ENCODE results near the gene AGTPBP1.

AGTPBP1 gene

DNA sequence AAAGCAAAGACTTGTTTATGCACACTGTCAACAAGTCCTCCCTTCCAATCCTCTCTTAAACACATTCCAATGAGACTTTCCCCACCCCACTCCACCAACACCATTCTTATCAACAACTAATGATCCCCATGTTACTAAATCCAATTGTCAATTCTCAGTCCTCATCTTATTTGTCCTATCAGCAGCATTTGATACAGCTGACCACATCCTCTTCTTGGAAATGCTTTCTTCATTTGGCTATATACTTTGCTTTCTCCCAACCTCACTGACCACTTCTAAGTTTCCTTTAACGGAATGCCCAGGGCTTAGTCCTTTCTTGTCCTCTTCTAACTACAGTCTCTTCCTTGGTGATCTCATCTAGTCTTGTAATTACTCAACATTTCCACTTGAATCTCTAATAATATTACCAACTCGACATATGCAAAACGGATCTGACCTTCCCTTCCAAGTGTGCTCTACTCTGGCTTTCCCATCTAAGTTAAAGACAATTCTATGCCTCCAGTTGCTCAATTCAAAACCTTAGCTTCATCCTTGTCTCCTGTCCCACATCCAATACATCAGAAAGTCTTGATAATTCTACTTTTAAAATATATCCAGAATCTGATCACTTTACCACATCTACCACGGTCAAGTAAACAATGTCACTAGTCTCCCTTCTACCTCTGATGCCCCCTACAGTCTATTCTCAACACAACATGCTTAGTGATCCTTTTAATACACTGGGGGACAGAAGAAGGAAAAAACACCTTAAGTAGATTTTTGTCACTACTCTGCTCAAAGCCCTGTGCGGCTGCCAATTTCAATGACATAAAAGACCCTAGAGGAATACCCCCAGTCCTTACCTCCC, 25.5 kb downstream of the AGTPBP1 start:
- H3K4me3 ChIP-seq (ENCODE audit: low read depth, low read length): no peak overlapping the region
- TF ChIP-seq, protein P1, sequence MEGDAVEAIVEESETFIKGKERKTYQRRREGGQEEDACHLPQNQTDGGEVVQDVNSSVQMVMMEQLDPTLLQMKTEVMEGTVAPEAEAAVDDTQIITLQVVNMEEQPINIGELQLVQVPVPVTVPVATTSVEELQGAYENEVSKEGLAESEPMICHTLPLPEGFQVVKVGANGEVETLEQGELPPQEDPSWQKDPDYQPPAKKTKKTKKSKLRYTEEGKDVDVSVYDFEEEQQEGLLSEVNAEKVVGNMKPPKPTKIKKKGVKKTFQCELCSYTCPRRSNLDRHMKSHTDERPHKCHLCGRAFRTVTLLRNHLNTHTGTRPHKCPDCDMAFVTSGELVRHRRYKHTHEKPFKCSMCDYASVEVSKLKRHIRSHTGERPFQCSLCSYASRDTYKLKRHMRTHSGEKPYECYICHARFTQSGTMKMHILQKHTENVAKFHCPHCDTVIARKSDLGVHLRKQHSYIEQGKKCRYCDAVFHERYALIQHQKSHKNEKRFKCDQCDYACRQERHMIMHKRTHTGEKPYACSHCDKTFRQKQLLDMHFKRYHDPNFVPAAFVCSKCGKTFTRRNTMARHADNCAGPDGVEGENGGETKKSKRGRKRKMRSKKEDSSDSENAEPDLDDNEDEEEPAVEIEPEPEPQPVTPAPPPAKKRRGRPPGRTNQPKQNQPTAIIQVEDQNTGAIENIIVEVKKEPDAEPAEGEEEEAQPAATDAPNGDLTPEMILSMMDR (IDR thresholded peaks at IDR 0.05; ENCODE audit: borderline replicate concordance, insufficient read depth, low read depth, low read length): peak; percentile 43; the same call in 1 of the 2 replicates

DNA sequence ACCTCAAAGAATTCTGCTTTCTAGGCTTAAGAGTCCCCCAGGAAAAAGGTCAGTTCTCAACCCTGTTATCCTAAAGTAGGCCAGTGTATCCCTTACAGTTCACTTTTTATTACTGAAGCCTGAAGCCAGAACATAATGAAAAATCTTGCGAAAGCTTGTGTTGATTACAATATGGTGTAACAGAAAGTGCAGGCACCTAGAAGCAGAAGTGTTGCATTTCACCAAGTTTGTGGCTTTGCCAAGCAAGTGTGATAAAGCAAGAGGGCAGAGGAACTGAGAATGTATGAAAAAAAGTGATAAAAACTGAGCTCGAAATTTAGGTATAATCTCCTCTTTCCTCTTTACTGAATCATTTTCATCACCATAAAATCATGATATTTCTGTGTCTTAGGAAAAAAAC, 26.2 kb downstream of the AGTPBP1 start:
- TF ChIP-seq, protein P1 (IDR thresholded peaks at IDR 0.05; ENCODE audit: borderline replicate concordance, insufficient read depth, low read depth, low read length): no peak
- no peak overlapping the region for H3K4me3 ChIP-seq (ENCODE audit: low read depth, low read length)

DNA sequence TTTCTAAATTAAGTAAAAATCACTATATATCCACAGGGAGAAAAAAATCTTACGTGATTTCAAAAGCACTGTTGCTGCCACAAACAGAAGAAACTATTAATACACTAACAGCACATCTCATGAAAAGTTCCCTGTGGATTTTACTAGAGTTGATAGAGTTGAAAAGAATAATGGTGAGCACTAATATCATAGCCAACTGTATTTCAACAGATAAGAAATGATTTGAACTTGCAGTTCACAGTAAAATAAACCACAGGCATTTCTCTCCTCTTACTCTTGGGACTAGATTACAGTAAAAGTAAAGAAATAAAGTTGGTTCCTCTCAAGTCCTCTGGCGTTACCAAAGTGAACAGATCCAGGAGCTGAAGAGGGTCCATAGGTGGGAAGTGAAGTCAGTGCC, 27.9 kb downstream of the AGTPBP1 start:
- no peak overlapping the region for H3K4me3 ChIP-seq (ENCODE audit: low read depth, low read length)
- TF ChIP-seq, protein P1 (IDR thresholded peaks at IDR 0.05; ENCODE audit: borderline replicate concordance, insufficient read depth, low read depth, low read length): no peak

DNA sequence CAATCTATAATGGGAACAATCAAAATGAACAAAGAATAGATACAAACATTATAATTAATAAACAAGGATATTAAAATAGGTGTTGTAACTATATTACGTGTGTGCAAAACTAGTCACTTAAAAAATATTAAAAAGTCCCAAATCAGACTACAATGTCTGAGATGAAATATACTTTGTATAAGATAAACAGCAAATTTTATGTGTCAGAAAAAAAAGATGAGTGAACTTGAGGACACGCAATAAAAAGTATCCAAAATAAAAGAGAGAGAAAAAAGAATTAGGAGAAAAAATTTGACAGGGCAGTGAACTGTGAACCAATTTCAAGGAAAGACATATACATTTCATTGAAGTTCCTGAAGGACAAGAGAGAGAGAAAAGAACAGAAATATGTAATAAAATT, 37.0 kb downstream of the AGTPBP1 start:
- no peak overlapping the region for H3K4me3 ChIP-seq (ENCODE audit: low read depth, low read length)
- TF ChIP-seq, protein P1 (IDR thresholded peaks at IDR 0.05; ENCODE audit: borderline replicate concordance, insufficient read depth, low read depth, low read length): no peak

DNA sequence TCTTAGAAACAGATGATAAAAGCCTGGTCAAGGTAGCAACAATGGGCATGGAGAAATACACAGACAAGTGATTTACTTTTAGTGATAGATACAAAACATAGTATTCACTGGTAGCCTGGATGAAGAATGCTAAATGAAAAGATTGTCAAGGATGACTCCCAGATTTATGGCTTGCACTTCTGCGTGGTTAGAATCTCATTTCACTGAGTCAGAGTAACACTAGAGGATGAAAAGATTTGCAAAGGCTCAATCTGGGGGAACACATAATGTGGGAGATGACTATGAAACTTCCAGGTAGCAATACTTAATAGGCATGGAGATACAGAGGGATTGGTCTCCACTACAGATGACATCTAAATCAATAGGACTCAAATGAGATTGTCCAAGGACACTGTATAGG, 38.4 kb downstream of the AGTPBP1 start:
- TF ChIP-seq, protein P1 (IDR thresholded peaks at IDR 0.05; ENCODE audit: borderline replicate concordance, insufficient read depth, low read depth, low read length): no peak
- no peak overlapping the region for H3K4me3 ChIP-seq (ENCODE audit: low read depth, low read length)

DNA sequence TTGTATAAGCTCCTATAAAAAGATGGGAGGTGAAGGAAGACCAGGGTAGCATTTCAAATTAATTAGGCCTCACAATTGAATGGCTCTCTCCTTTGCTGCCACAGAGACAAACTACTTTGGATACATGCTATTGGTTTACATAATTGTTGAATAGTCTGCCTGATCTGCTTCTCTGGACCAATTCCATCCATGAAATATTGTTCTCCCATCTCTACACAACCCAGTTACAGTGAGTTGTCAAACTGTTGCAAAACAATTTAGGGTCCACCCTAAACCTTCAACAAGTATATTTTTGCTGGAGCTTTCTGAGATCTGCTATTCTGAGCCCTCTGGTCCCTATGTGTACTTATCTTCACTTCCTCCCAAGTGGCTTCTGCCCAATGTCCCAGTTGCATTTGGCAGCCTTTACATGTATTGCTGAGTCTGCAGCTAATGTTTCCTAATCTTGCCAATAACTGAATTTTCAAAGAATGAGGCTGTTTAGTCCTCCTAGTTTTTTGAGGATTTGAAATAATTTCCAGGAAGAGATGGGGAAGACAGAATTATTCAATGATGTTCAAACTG, 38.9 kb downstream of the AGTPBP1 start:
- H3K4me3 ChIP-seq (ENCODE audit: low read depth, low read length): no peak overlapping the region
- TF ChIP-seq, protein P1 (IDR thresholded peaks at IDR 0.05; ENCODE audit: borderline replicate concordance, insufficient read depth, low read depth, low read length): no peak

DNA sequence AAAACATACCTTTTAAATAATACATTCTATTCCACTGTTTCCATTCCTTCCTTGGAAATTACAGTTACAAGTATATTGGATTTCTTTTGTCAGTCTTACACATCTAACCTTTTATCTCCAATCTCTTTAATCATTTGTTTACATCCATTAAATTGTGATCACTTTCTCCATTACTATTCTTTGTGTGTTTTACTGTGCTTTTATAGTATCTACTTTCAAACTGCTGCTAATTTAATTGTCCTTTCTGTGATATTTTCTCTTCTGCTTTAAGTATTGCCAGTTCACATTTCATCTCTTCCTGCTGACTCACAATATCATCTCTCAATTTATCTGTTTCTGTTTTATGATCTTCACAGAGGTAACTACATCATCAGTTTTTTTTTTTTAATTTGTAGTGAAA, 39.6 kb downstream of the AGTPBP1 start:
- TF ChIP-seq, protein P1 (IDR thresholded peaks at IDR 0.05; ENCODE audit: borderline replicate concordance, insufficient read depth, low read depth, low read length): no peak
- H3K4me3 ChIP-seq (ENCODE audit: low read depth, low read length): no peak overlapping the region
